Gastroesophageal sphincter (tissue), 3 donors: ENCODE measurements around the gene FCN1.

Experiments
- POLR2A ChIP-seq, 2 donors: fragments of 450-650 bp; IDR thresholded peaks; one replicate each; pipeline ENCODE4 v1.6.1; 2017; ENCODE audit warnings: antibody characterized with exemption in 2 of 2, mild to moderate bottlenecking in 2 of 2, moderate library complexity in 1 of 2
- TF ChIP-seq, protein P1 (sequence below), 4 experiments: fragments of 200-600 bp in 2 of 4; fragments of 450-650 bp in 2 of 4; sonication (generic) in 1 of 4; IDR thresholded peaks; one replicate each; pipeline ENCODE4 v1.5.1; 2017 to 2019; ENCODE audit warnings: antibody characterized with exemption in 4 of 4, mild to moderate bottlenecking in 2 of 4, moderate library complexity in 2 of 4

DNA sequence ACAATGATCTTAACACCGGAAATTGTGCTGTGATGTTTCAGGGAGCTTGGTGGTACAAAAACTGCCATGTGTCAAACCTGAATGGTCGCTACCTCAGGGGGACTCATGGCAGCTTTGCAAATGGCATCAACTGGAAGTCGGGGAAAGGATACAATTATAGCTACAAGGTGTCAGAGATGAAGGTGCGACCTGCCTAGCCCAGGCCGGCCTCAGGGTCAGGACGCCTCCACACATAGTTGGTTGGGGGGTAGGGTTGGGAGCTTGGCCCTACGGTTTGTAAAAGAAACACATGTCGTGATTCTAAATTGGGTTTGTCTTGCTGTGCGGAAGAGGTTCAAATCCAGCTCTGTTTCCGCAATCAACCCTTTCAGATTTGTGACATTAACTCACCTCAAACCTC is 30.5 kb downstream of the FCN1 start:
- TF ChIP-seq, protein P1, sequence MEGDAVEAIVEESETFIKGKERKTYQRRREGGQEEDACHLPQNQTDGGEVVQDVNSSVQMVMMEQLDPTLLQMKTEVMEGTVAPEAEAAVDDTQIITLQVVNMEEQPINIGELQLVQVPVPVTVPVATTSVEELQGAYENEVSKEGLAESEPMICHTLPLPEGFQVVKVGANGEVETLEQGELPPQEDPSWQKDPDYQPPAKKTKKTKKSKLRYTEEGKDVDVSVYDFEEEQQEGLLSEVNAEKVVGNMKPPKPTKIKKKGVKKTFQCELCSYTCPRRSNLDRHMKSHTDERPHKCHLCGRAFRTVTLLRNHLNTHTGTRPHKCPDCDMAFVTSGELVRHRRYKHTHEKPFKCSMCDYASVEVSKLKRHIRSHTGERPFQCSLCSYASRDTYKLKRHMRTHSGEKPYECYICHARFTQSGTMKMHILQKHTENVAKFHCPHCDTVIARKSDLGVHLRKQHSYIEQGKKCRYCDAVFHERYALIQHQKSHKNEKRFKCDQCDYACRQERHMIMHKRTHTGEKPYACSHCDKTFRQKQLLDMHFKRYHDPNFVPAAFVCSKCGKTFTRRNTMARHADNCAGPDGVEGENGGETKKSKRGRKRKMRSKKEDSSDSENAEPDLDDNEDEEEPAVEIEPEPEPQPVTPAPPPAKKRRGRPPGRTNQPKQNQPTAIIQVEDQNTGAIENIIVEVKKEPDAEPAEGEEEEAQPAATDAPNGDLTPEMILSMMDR (IDR thresholded peaks at IDR 0.05): no peak
- TF ChIP-seq POLR2A (IDR thresholded peaks at IDR 0.05): no peak
